ENCODE measurements around the gene OTOP2.
"Not testable (repeated sequence)": the region's sequence is repeated elsewhere in the genome, so short reads cannot be mapped to it uniquely, and the experiment has no call there.

OTOP2 gene

DNA sequence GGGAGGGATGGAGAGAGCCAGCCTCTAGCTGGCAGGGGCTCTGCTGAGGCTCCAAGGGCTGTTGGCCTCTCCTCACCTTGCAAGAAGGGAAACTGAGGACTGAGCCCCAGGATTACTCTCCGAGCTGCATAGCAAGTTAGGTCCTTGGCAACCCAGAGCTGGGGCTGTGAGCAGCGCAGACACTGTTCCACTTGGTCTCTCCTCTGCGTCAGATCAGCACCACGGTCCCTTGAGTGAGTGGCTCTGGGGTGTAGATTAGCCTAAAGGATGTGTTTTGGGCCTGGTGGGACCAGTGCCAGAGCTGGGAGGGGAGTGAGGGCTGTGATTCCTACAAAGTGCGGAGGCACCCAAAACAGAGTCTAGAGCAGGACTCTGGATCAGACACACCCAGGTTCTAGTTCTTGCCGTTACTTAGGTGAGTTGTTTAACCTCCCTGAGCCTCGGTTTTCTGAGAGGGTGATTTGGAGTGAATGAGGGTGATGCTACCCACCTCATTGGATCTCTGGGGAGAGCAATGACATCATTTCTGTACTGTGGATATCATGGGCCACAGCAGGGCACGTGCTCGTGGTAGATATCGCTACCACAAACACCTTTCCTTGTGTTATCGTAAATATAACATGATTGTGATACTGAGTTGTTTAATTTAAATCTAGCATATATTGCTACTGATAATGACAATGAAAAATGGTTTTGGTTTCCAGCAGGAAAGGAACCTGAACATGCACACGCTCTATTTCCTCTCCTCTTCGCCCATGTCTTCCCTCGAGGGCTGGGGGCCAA, 22.5 kb upstream of the OTOP2 start:
- DNase-seq: no peak

GRCh38 chr17:74903034-74903433, 21.0 kb upstream of the OTOP2 start:
- no peak for DNase-seq

DNA sequence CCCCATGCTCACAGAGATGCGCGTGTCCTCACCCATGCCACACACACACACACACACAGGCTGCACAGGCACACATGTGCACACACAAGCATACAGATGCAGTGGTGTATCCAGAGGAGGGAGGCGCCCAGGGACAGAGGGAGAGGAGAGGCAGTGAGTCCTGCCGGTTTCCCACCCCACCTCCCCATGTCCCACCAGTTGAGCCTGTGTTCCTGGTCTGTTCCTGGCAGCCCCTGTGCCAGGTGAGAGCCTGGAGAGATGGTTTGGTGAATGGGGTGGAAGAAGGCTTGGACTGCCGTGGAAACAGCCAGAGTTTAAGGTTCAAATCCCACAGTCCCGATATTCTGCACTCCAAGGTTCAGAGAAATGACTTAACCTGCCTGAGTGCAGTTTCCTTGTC, 20.4 kb upstream of the OTOP2 start:
- no peak for DNase-seq

DNA sequence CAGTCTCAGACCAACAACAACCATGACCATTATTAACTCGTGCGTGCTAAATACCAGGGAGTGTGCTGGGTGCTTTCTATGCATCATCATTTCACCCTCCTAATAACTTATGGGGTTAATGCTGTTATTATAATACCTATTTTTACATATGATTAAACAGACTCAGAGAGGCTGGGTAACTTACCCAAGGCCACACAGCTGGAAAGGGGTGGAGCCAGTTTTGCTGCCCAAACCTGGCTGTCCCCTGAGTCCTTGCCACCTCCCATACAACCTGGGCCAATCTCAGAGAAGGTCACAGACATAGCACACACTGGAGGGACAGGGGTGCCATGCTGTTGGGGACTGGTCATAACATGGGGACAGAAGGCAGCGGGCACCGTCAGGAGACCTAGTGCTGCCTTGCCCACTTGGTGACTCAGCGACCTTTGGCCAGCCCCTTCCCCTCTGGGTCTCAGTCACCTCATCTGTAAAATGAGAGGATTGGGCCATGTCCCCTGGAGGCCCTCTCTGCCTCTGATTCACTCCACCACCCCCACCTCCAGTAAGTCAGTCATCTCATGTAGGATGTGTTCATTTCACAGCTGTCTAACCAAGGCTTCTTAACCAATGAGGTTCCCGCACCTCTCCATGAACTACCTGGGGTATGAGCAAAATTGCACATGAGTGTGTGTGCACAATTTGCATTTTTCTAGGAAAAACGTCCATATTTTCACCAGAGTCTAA, 19.2 kb upstream of the OTOP2 start:
- DNase-seq: no peak

- DNase-seq: not testable (repeated sequence)
Measured at GRCh38 chr17:74906214-74906793, 17.8 kb upstream of the OTOP2 start.

DNA sequence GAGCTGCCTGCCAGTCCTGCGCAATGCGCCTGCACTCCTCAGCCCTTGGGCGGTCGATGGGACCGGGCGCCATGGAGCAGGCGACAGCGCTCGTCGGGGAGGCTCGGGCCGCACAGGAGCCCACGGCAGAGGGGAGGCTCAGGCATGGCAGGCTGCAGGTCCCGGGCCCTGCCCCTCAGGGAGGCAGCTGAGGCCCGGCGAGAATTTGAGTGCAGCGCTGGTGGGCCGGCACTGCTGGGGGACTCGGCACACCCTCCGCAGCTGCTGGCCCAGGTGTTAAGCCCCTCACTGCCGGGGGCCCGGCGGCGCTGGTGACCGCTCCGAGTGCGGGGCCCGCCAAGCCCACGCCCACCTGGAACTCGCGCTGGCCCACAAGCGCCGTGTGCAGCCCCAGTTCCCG, 17.1 kb upstream of the OTOP2 start:
- no peak for DNase-seq

DNA sequence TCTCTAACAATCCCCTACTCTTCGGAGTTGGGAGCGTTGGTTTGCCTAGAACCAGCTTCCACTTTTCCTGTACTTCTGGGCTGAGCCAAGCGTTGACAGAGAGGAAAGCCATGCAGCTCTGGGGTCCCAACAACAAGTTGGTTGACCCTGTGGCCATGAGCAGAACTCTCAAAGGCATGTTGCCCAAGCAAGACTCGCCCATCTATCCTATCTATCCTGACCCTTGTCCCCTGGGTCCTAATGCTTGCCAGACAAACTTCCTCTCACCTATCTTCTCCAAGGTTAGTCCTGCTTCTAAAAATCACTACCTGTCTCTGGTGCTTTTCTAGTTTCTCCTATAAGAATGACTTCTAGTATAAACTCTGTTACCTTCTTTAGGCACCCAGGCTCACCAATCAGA, 15.0 kb upstream of the OTOP2 start:
- DNase-seq: not testable (repeated sequence)

GRCh38 chr17:74911423-74911822, 12.7 kb upstream of the OTOP2 start:
- not testable (repeated sequence) for DNase-seq

GRCh38 chr17:74916136-74916850, 7.8 kb upstream of the OTOP2 start:
- DNase-seq: no peak

DNA sequence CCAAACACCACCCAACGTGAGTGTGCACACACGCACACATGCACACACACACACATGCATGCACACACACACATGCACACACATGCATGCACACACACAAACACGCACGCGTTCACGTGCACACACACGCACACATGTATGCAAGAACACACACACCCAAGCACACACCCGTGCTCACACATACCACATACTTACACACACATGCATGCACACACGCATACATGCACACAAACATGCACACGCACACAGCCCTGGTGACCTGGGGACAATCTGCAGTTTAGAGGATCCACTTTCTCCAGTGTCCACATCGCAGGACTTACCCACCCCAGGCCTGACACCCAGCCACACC, 7.2 kb upstream of the OTOP2 start:
- no peak for DNase-seq

DNA sequence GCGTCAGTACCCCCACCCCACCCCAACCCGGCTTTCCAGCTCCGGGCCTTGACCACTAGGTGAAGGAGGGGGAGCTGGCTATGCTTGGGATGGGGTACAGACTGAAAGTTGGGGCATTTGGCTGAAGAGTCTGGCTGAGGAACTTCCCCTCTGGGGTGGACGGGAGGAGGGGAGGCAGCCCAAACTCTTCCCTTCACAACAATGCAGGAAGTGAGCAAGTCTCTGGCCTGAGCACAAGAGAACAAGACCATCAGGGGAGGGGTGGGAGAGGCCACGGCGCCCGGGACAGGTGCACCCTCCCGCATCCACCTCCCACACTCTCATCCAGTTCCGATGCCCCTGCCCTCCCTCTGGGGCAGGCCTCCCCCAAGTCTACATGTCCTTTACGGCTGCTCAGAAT, 6.6 kb upstream of the OTOP2 start:
- no peak for DNase-seq

GRCh38 chr17:74918906-74919305, 5.2 kb upstream of the OTOP2 start:
- no peak for DNase-seq

DNA sequence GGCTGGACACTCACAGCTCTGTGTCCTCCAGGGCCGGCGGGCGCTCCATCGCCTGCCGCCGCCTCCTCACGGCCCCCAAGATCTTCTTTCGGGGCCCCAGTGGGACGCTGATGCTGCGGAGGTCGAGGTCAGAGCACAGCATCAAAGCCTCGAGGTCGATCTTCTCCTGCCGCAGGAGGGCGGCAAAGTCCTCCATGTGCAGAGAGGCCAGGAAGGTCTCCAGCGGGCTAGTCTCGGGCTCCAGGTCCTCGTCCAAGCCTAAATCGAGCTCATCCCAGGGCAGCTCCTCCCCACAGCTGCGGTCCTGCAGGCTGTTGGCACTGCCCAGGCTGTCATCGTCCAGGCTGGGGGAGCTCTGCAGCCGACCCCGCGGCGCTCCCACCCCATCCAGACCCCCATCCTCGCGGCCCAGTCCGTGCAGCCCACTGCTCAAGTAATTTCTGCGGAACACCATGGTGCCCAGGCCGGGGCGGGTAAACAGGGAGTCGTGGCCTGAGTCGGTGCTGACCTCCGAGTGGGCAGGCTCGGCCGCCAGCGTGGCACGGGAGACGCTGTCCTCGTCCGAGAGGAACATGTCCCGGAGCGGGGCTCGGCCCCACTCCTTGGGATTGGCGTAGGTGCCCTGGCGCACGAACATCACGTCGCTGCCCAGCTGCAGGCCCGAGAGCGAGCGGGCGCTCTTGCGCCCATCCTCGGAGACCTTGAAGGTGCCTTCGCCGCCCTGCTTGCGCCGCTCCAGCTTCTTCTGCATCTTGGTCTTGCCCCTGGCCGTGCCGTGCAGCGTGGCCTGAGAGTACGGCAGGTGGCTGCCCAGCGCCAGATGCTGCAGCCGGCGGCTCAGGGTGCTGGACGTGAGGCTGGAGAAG, 4.4 kb upstream of the OTOP2 start:
- no peak for DNase-seq

GRCh38 chr17:74920306-74920620, 3.8 kb upstream of the OTOP2 start:
- no peak for DNase-seq

- no peak for DNase-seq
Measured at GRCh38 chr17:74920642-74921025, 3.4 kb upstream of the OTOP2 start.

GRCh38 chr17:74921026-74921681, 2.9 kb upstream of the OTOP2 start:
- no peak for DNase-seq

- DNase-seq: no peak
Measured at GRCh38 chr17:74921769-74922168, 2.3 kb upstream of the OTOP2 start.

DNA sequence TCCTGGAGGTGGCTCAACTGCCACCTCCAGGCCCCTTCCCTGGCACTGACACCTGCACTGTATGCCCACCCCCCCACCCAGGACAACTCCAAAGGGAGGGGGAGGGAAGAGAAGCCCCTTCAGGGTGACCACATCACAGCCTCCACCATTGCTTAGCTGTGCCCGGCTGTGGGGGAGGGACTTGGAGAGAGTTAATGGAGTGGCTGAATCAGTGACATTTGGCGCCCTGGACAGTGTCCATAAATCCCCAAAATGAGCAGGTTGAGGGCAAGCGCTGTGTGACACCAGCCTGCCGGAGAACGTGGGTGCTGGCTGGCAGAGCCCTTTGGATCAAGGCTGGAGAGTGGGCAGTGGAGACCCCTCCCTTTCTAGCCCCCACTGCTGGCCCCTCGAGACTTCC, 1.9 kb upstream of the OTOP2 start:
- no peak for DNase-seq

- DNase-seq: no peak
Measured at GRCh38 chr17:74922694-74923537, 1.2 kb upstream of the OTOP2 start, which contains the start of gene USH1G. Gene USH1G, minus strand, starts transcription at chr17:74923255. Its CDS starts 182 bp downstream, at chr17:74923073.

DNA sequence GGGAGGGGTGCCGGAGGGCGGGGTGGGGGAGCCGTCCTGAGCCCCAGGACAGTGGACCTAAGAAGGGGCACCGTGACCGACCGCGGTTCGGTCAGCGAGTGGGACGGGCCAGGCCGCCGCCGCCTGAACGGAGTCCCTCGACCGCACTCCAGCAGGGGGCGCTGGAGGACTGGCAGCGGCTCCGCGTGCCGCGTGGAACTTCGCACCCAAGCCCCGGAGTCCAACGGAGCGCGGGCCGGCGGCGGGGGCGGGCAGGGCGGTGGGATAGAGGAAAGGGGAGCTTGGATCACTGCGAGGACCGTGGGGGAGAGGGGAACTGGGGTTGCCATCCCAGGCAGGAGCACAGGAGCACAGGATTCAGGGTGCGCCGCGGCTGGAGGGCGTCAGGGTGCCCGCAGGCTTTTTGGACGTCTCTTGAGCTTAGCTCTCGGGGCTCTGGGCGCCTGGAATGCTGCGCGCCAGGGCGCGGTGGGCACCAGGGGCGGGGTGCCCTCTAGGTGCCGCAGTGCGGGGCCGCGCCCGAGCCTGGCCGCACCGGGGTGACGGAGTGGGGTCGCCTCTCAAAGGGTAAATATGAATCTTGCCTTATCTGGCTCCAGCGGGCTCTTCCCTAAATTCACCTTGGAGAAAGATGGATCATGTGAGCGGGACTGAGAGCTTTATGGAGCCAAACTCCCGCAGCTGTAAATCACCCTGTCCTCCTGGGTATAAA, 379 bp upstream of the OTOP2 start:
- peak; percentile 48 for DNase-seq

Measured in activated effector memory CD4-positive, alpha-beta T cell treated with Interleukin-2 at 50 U/mL for 16 hours (primary cell).